H1 (cell line): ENCODE measurements around the gene DLG4. TPM values are rescaled to one million over a fixed set of nuclear protein-coding genes. Genes with fewer than 3 reads are reported as not detected.

Source experiments
- CTCF ChIA-PET: fragments of 300-600 bp; sonication (Branson Sonifier 250); formaldehyde crosslinking; loops from one replicate; lab custom pipeline; 2021; ENCODE audit not compliant: partially characterized antibody; lab: Charles Lee
- POLR2A ChIA-PET: fragments of 300-600 bp; sonication (Branson Sonifier 250); formaldehyde crosslinking; loops from one replicate; lab custom pipeline; 2021; ENCODE audit warnings: inconsistent platforms; ENCODE audit not compliant: partially characterized antibody; lab: Charles Lee
- DNase-seq, 2 experiments: peaks; one replicate each; pipeline versions ENCODE4 v3.0.0 to v3.0.0-alpha.2; 2010 to 2022; ENCODE audit warnings: low spot score in 2 of 2, low read depth in 1 of 2, mixed read lengths in 1 of 2
- FAIRE-seq: peaks from 2 replicates; lab custom pipeline; 2011; peaks lifted over from hg19 to GRCh38; lab: Jason Lieb, UNC
- H2AFZ ChIP-seq: 2 replicates; pipeline ENCODE4 v1.8.1; 2012; ENCODE audit warnings: low read length, inconsistent platforms
- H2AK5ac ChIP-seq: 2 replicates; pipeline ENCODE4 v1.6.1; 2013; ENCODE audit warnings: low read depth, low read length
- H2BK120ac ChIP-seq: replicated peaks from 2 replicates; pipeline ENCODE3; 2013; ENCODE audit warnings: low read depth, low read length, inconsistent platforms
- H2BK12ac ChIP-seq: 2 replicates; pipeline ENCODE4 v1.6.1; 2013; ENCODE audit warnings: low read depth, low read length
- H2BK15ac ChIP-seq: 2 replicates; pipeline ENCODE4 v1.6.1; 2013; ENCODE audit warnings: low read length
- H2BK20ac ChIP-seq: 2 replicates; pipeline ENCODE4 v1.6.1; 2013; ENCODE audit warnings: low read length
- H2BK5ac ChIP-seq: 2 replicates; pipeline ENCODE4 v1.6.1; 2013; ENCODE audit warnings: low read depth, low read length
- H3K14ac ChIP-seq: 2 replicates; pipeline ENCODE4 v1.6.1; 2013; ENCODE audit warnings: inconsistent platforms; ENCODE audit not compliant: insufficient read length
- H3K18ac ChIP-seq: 2 replicates; pipeline ENCODE4 v1.6.1; 2013; ENCODE audit warnings: low read length; ENCODE audit errors: extremely low read depth
- H3K23ac ChIP-seq: 2 replicates; pipeline ENCODE4 v1.6.1; 2013; ENCODE audit warnings: inconsistent platforms; ENCODE audit not compliant: insufficient read length
- H3K23me2 ChIP-seq: 2 replicates; pipeline ENCODE4 v1.6.1; 2013; ENCODE audit warnings: low read depth, low read length
- H3K27ac ChIP-seq: 2 replicates; pipeline ENCODE4 v1.6.1; 2011; ENCODE audit warnings: low read depth, low read length, inconsistent platforms
- H3K27me3 ChIP-seq, 4 experiments: replicated peaks in 1 of 4; 1 replicate in 1 of 4; 2 replicates in 3 of 4; pipeline versions ENCODE4 v1.6.1 to v1.8.1; 2011 to 2013; ENCODE audit warnings: low read length in 3 of 4, mild to moderate bottlenecking in 3 of 4, inconsistent platforms in 2 of 4, mixed read lengths in 2 of 4, moderate library complexity in 1 of 4; ENCODE audit not compliant: control insufficient read depth in 3 of 4, insufficient read depth in 3 of 4; ENCODE audit errors: extremely low read depth in 1 of 4
- H3K36me3 ChIP-seq, 4 experiments: 2 replicates each; pipeline versions ENCODE4 v1.6.1 to v1.8.1; 2011 to 2013; ENCODE audit warnings: mild to moderate bottlenecking in 4 of 4, low read length in 3 of 4, moderate library complexity in 2 of 4, control low read depth in 1 of 4, inconsistent platforms in 1 of 4; ENCODE audit not compliant: insufficient read depth in 4 of 4, control insufficient read depth in 2 of 4
- H3K4ac ChIP-seq: replicated peaks from 2 replicates; pipeline ENCODE3; 2013; ENCODE audit warnings: low read length, low read depth, mixed read lengths, inconsistent platforms; ENCODE audit not compliant: insufficient read length
- H3K4me1 ChIP-seq, 4 experiments: replicated peaks in 1 of 4; 1 replicate in 1 of 4; 2 replicates in 3 of 4; pipeline versions ENCODE4 v1.6.1 to v1.8.1; 2011 to 2013; ENCODE audit warnings: low read length in 3 of 4, inconsistent platforms in 2 of 4, mixed read lengths in 1 of 4; ENCODE audit not compliant: insufficient read depth in 4 of 4, control insufficient read depth in 3 of 4
- H3K4me2 ChIP-seq, 2 experiments: 2 replicates each; pipeline versions ENCODE4 v1.6.1 to v1.8.1; 2011 to 2013; ENCODE audit warnings: low read depth in 2 of 2, low read length in 2 of 2, control low read depth in 1 of 2, inconsistent platforms in 1 of 2, mild to moderate bottlenecking in 1 of 2; ENCODE audit not compliant: insufficient read depth in 1 of 2
- H3K4me3 ChIP-seq, 4 experiments: fragments of 200-600, 300-600 bp in 1 of 4; sonication (generic), shearing (Covaris generic), sonication (Bioruptor Twin) in 1 of 4; 2 replicates each; pipeline versions ENCODE4 v1.5.1 to v1.8.1; 2011 to 2016; ENCODE audit warnings: low read length in 4 of 4, low read depth in 3 of 4, control low read depth in 2 of 4, inconsistent platforms in 2 of 4, mild to moderate bottlenecking in 2 of 4, mixed read lengths in 1 of 4, moderate library complexity in 1 of 4; ENCODE audit not compliant: insufficient read depth in 2 of 4; ENCODE audit errors: extremely low read depth in 1 of 4
- H3K56ac ChIP-seq: replicated peaks from 2 replicates; pipeline ENCODE3; 2013; ENCODE audit warnings: low read depth, mild to moderate bottlenecking, mixed read lengths, low read length, inconsistent platforms; ENCODE audit not compliant: insufficient read length
- H3K79me1 ChIP-seq: 2 replicates; pipeline ENCODE4 v1.6.1; 2013; ENCODE audit warnings: low read depth, low read length, control low read depth
- H3K79me2 ChIP-seq, 2 experiments: 2 replicates each; pipeline versions ENCODE4 v1.6.1 to v1.8.1; 2012 to 2013; ENCODE audit warnings: low read length in 2 of 2, mild to moderate bottlenecking in 2 of 2, inconsistent platforms in 1 of 2; ENCODE audit not compliant: insufficient read depth in 2 of 2, control insufficient read depth in 1 of 2
- H3K9ac ChIP-seq, 4 experiments: replicated peaks in 1 of 4; 1 replicate in 1 of 4; 2 replicates in 3 of 4; pipeline versions ENCODE4 v1.6.1 to v1.8.1; 2011 to 2013; ENCODE audit warnings: low read depth in 3 of 4, low read length in 3 of 4, control low read depth in 2 of 4, mild to moderate bottlenecking in 2 of 4, moderate library complexity in 2 of 4, inconsistent platforms in 1 of 4; ENCODE audit errors: extremely low read depth in 1 of 4
- H3K9me3 ChIP-seq, 2 experiments: 2 replicates each; pipeline versions ENCODE4 v1.6.1 to v1.8.1; 2012 to 2013; ENCODE audit warnings: mild to moderate bottlenecking in 2 of 2, moderate library complexity in 2 of 2, control low read depth in 1 of 2, inconsistent platforms in 1 of 2, low read depth in 1 of 2, low read length in 1 of 2, mixed read lengths in 1 of 2; ENCODE audit not compliant: insufficient read depth in 2 of 2
- H4K20me1 ChIP-seq, 2 experiments: replicated peaks in 1 of 2; 2 replicates each; pipeline versions ENCODE3 to v1.8.1; 2011 to 2013; ENCODE audit warnings: inconsistent platforms in 2 of 2, low read length in 2 of 2, mild to moderate bottlenecking in 1 of 2; ENCODE audit not compliant: insufficient read depth in 2 of 2, control insufficient read depth in 1 of 2
- H4K5ac ChIP-seq: 2 replicates; pipeline ENCODE4 v1.6.1; 2013; ENCODE audit warnings: low read length, low read depth, mixed read lengths, inconsistent platforms; ENCODE audit not compliant: insufficient read length
- H4K8ac ChIP-seq: 2 replicates; pipeline ENCODE4 v1.8.0; 2013; ENCODE audit warnings: mild to moderate bottlenecking, moderate library complexity, low read length, inconsistent platforms; ENCODE audit not compliant: insufficient read depth; ENCODE audit errors: extremely low read depth
- H4K91ac ChIP-seq: replicated peaks from 2 replicates; pipeline ENCODE3; 2013; ENCODE audit warnings: low read length, mixed read lengths, inconsistent platforms; ENCODE audit not compliant: insufficient read length
- CTCF ChIP-seq, 3 experiments: IDR thresholded peaks; 1 replicate in 2 of 3; 2 replicates in 1 of 3; pipeline versions ENCODE4 v1.5.1 to v1.6.1; 2011; ENCODE audit warnings: low read length in 3 of 3, mild to moderate bottlenecking in 3 of 3, inconsistent platforms in 2 of 3, low read depth in 1 of 3, moderate library complexity in 1 of 3; ENCODE audit not compliant: insufficient read depth in 1 of 3; ENCODE audit errors: control extremely low read depth in 1 of 3
- POLR2A ChIP-seq, 2 experiments: IDR thresholded peaks; 1 replicate in 1 of 2; 2 replicates in 1 of 2; pipeline ENCODE4 v1.6.1; 2011; ENCODE audit warnings: low read depth in 2 of 2, low read length in 2 of 2, mild to moderate bottlenecking in 2 of 2; ENCODE audit errors: control extremely low read depth in 1 of 2
- SUZ12 ChIP-seq: fragments of 200-600 bp; sonication (generic); IDR thresholded peaks from 2 replicates; pipeline ENCODE4 v1.6.1; 2012; ENCODE audit warnings: mild to moderate bottlenecking, inconsistent platforms, low read length, moderate library complexity, mixed read lengths
- WGBS, 2 experiments: shearing (Covaris generic) in 1 of 2; methylation state at CpG; one replicate each; pipeline versions ENCODE4 v1.1.6 to v1.1.7; 2013 to 2015; ENCODE audit warnings: low lambda C conversion rate in 2 of 2, mixed read lengths in 2 of 2, inconsistent platforms in 1 of 2, low coverage in 1 of 2, missing lambda C conversion rate in 1 of 2; ENCODE audit not compliant: insufficient replicate concordance in 2 of 2, insufficient coverage in 1 of 2, insufficient read length in 1 of 2; ENCODE audit errors: extremely low coverage in 1 of 2, missing lambda C conversion rate in 1 of 2; 5-methylcytosine and 5-hydroxymethylcytosine counted together
- polyA plus RNA-seq, 7 experiments: library from polyadenylated mRNA; depleted of rRNA in 3 of 7; stranded (reverse) in 5 of 7; unstranded in 2 of 7; fragments of >200 nt in 5 of 7; fragments of 200-250 nt in 2 of 7; gene quantifications; 1 replicate in 5 of 7; 2 replicates in 1 of 7; 4 replicates in 1 of 7; pipeline versions ENCODE4 v1.2.1 to v1.2.3, GENCODE V29; 2011 to 2013; ENCODE audit warnings: missing spikeins in 2 of 7, mixed read lengths in 2 of 7
- total RNA-seq: library from RNA; stranded (reverse); fragmentation: NEBNext Ultra II Directional; extraction: Animal tissue kit (Norgen Biotek cat#: 25700); gene quantifications from 2 replicates; pipeline ENCODE4 v1.2.1, GENCODE V29; 2021

DLG4 gene
- total and polyA plus RNA-seq, 2 of the 8 experiments (the other 6 are each of a cell fraction or from before 2014, with no cell fraction given): 18.9 to 45.9 TPM

DNA sequence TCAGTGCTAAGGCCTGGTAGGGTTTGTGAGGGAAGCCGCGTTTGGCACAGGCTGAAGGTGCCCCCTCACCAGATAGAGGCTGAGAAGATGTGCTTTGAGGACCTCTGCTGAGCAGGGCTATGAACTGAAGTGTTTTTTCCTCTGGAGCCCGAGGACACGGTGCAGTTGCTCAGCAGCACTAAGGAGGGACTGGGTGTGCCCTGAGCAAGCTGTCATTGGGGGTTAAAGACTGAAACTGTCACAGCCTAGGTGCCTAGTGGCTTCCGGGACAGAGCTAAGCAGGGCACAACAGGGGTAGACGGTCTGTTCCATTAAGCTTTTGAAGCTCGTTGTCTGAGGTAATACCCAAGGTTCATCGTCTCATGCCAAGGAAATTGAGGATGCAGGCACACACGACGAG lies 80.2 kb downstream of the DLG4 start:
- Histone ChIP-seq H2BK5ac (no peak overlapping the region), H3K79me2 (no peaks in the 10 kb centered on the region), H4K20me1 (no peaks in the 10 kb centered on the region), H3K9ac (no peak overlapping the region; a peak in 1 of 7 replicates), H3K4me1 (peaks cover 0 to 17% (median 7%) of the 10 kb centered on the region in 4 experiments; a peak in 6 of 7 replicates), H2BK120ac (peak overlapping the region; percentile 40), H4K5ac (no peak overlapping the region), H4K91ac (peak overlapping the region; percentile 20), H3K4me2 (peak overlapping the region in 1 of 2 experiments; percentile 27; a peak in 1 of 4 replicates), H2BK20ac (no peak overlapping the region), H3K56ac (no peak overlapping the region), H2BK12ac (peak overlapping the region; percentile 5; the same call in 1 of the 2 replicates), H3K4ac (no peak overlapping the region), H2BK15ac (peak overlapping the region; percentile 48; the same call in 1 of the 2 replicates), H3K27me3 (no peaks in the 10 kb centered on the region), H3K14ac (no peak overlapping the region), H2AFZ (peak overlapping the region; percentile 73; the same call in 1 of the 2 replicates), H2AK5ac (0 out of 2 replicates have a peak overlapping the region, but pooled peaks have one; percentile 56), H3K9me3 (no peaks in the 10 kb centered on the region), H3K18ac (peak overlapping the region; percentile 44; the same call in 1 of the 2 replicates), H3K4me3 (no peak overlapping the region), H3K27ac (no peak overlapping the region), H3K36me3 (no peaks in the 10 kb centered on the region), H3K23me2 (no peaks in the 10 kb centered on the region), H4K8ac (no peak overlapping the region), H3K79me1 (no peaks in the 10 kb centered on the region), H3K23ac (no peak overlapping the region)
- no peak for FAIRE-seq
- ChIA-PET CTCF (interaction anchor here (0.6 to 17.7 kb wide), 12 partner anchors 8 to 118 kb away, joined by 3 to 434 read pairs (median 4); partner anchors contain the start of genes ASGR1 and SLC16A11), POLR2A (interaction anchor here (1.0 to 1.5 kb wide), 2 partner anchors 26 to 85 kb away, joined by 3 read pairs; no protein-coding TSS in a partner anchor)
- DNase-seq: no peak
- TF ChIP-seq POLR2A (IDR thresholded peaks at IDR 0.05; ENCODE audit: control extremely low read depth in 1 of 2, low read depth in 2 of 2, low read length in 2 of 2) (no peak), SUZ12 (no peak), CTCF (IDR thresholded peaks at IDR 0.05; ENCODE audit: control extremely low read depth in 1 of 3, insufficient read depth in 1 of 3, low read depth in 1 of 3, low read length in 3 of 3) (no peak)
- 84% methylated on average over 10 of the region's 10 CpGs; no CpG with 5 or more reads in 1 of the 2 experiments for WGBS, 2 experiments
